Stomach (tissue), 19 donors: ENCODE data around the gene ACTMAP. TPM values are rescaled to one million over a fixed set of nuclear protein-coding genes. Genes with fewer than 3 reads are reported as not detected.

ENCODE experiments used
- DNase-seq, 2 donors: peaks; one replicate each; pipeline versions ENCODE4 v3.0.0 to v3.0.0-alpha.2; 2013 to 2019
- H3K27ac ChIP-seq, 5 donors: fragments of 200-600 bp in 4 of 5; sonication (generic) in 4 of 5; one replicate each; pipeline ENCODE4 v1.5.1; 2013 to 2019; ENCODE audit warnings: mild to moderate bottlenecking in 1 of 5, moderate library complexity in 1 of 5
- H3K27me3 ChIP-seq, 3 donors: fragments of 200-600 bp; sonication (generic); one replicate each; pipeline ENCODE4 v1.5.1; 2017 to 2019; ENCODE audit warnings: mixed run types in 1 of 3
- H3K36me3 ChIP-seq, 4 donors: fragments of 200-600 bp; sonication (generic); 1 replicate in 3 of 4; 2 replicates in 1 of 4; pipeline ENCODE4 v1.5.1; 2016 to 2019
- H3K4me1 ChIP-seq, 4 donors: fragments of 200-600 bp; sonication (generic); one replicate each; pipeline ENCODE4 v1.5.1; 2016 to 2019
- H3K4me3 ChIP-seq, 4 donors: fragments of 200-600 bp; sonication (generic) in 3 of 4; one replicate each; pipeline ENCODE4 v1.5.1; 2016 to 2019; ENCODE audit warnings: mild to moderate bottlenecking in 1 of 4
- H3K9me3 ChIP-seq, 4 donors: fragments of 200-600 bp; sonication (generic); one replicate each; pipeline ENCODE4 v1.5.1; 2016 to 2019
- CTCF ChIP-seq, 7 experiments: fragments of 450-650 bp in 4 of 7; fragments of 200-600 bp in 3 of 7; sonication (generic) in 3 of 7; IDR thresholded peaks; one replicate each; pipeline ENCODE4 v1.5.1; 2016 to 2019; ENCODE audit warnings: antibody characterized with exemption in 7 of 7, control low read depth in 2 of 7, mild to moderate bottlenecking in 1 of 7
- EP300 ChIP-seq: sonication (generic); formaldehyde crosslinking; IDR thresholded peaks from one replicate; pipeline ENCODE4 v1.6.1; 2017; ENCODE audit warnings: antibody characterized with exemption
- POLR2A ChIP-seq, 4 donors: fragments of 450-650 bp; IDR thresholded peaks; one replicate each; pipeline ENCODE4 v1.6.1; 2016; ENCODE audit warnings: antibody characterized with exemption in 4 of 4, control low read depth in 2 of 4, mild to moderate bottlenecking in 1 of 4, moderate library complexity in 1 of 4
- POLR2AphosphoS5 ChIP-seq, 3 donors: sonication (generic); formaldehyde crosslinking; IDR thresholded peaks; one replicate each; pipeline ENCODE4 v1.6.1; 2016; ENCODE audit warnings: antibody characterized with exemption in 3 of 3
- WGBS, 5 donors: extraction: QIAGEN DNeasy Blood & Tissue Kit in 3 of 5; methylation state at CpG; one replicate each; pipeline versions ENCODE4 v1.1.5 to v1.1.7; 2013 to 2018; 5-methylcytosine and 5-hydroxymethylcytosine counted together
- intact Hi-C: fragments of 100-400 bp; cut with DNase I; formaldehyde crosslinking; loops from one replicate; pipeline ENCODE4 v1.15.1; 2023; ENCODE audit warnings: low total_unique reads
- long read RNA-seq, 10 donors: transcript quantifications; one replicate each; lab custom pipeline, GENCODE V29; 2026
- polyA plus RNA-seq, 3 donors: library from polyadenylated mRNA; stranded (reverse); fragments of 200-250 nt; gene quantifications; one replicate each; pipeline ENCODE4 v1.2.3, GENCODE V29; 2013
- total RNA-seq, 5 donors: library from RNA; depleted of rRNA; stranded (reverse); fragments of >200 nt; gene quantifications; one replicate each; pipeline versions ENCODE4 v1.1.0 to v1.2.3, GENCODE V29; 2014 to 2016
- donor health status: healthy with polysubstance abuse.
- donor health status: Bipolar disorder and iron deficiency.
- donor health status: healthy.

Gene ACTMAP
- total RNA-seq (10 to 100 TPM in 2 of 5 donors, 1 to 10 TPM in 2, under 1 TPM in 1; 0.73 to 24.6 (median 8.2) TPM), polyA plus RNA-seq (1 to 10 TPM; 5.5 to 9.7 (median 8.2) TPM)
- long read RNA-seq, donor 1, result 0 reads
- long read RNA-seq, donor 2, partial matches to known transcripts, result 0 of 1 reads
- long read RNA-seq, donor 2, other reads (novel, unspliced or antisense), result 0 of 1 reads
- long read RNA-seq, donor 3, result 0 reads
- long read RNA-seq, donor 4, result 0 reads
- long read RNA-seq, donor 5, result 0 reads
- long read RNA-seq, donor 6, result 0 reads
- long read RNA-seq, donor 7, result 0 reads
- long read RNA-seq, donor 8, partial matches to known transcripts, result 0 of 2 reads
- long read RNA-seq, donor 8, other reads (novel, unspliced or antisense), result 0 of 2 reads
- long read RNA-seq, donor 9, result 0 reads
- long read RNA-seq, donor 10, result 0 reads

- Histone ChIP-seq H3K27ac (peak within 1 kb of the TSS; percentile 93 to 98 (median 97)), H3K4me3 (peak within 1 kb of the TSS; percentile 62 to 83 (median 77)), H3K36me3 (peaks cover 0 to 5% (median 2%) of the 10 kb centered on the region in 4 donors), H3K4me1 (peaks cover 28 to 67% (median 54%) of the 10 kb centered on the region in 4 donors), H3K9me3 (no peaks in the 10 kb centered on the region), H3K27me3 (no peaks in the 10 kb centered on the region)
- 0 to 1% (median 0%) methylated on average over 40 to 43 of the region's 43 CpGs for WGBS, 5 donors
- intact Hi-C loops, result no loop called here
- TF ChIP-seq POLR2AphosphoS5 (IDR thresholded peaks at IDR 0.05) (peak; percentile 84 to 95 (median 85)), EP300 (peak; percentile 37), CTCF (IDR thresholded peaks at IDR 0.05) (no peak), POLR2A (IDR thresholded peaks at IDR 0.05) (peak in 1 of 4 donors; percentile 68)
- peak; percentile 100 for DNase-seq
These were observed at the start of gene ACTMAP for GRCh38 chr19:40750058-40750873. ACTMAP (minus strand) TSS chr19:40750477; CDS start chr19:40749803, 674 bp downstream.

GRCh38 chr19:40799558-40800338 lies 49.5 kb upstream of the ACTMAP start:
- Histone ChIP-seq H3K4me3 (peak overlapping the region; percentile 86 to 98 (median 92)), H3K9me3 (no peaks in the 10 kb centered on the region), H3K27ac (peak overlapping the region; percentile 95 to 99 (median 97)), H3K27me3 (no peaks in the 10 kb centered on the region), H3K36me3 (peaks cover 11 to 26% (median 15%) of the 10 kb centered on the region in 4 donors), H3K4me1 (peaks cover 55 to 60% (median 57%) of the 10 kb centered on the region in 4 donors)
- DNase-seq, result peak; percentile 42 to 79
- WGBS, 5 donors, result 1 to 4% (median 2%) methylated on average over 33 to 40 of the region's 40 CpGs
- no peak for TF ChIP-seq POLR2A (IDR thresholded peaks at IDR 0.05)
- no peak for TF ChIP-seq EP300
- no peak for TF ChIP-seq CTCF (IDR thresholded peaks at IDR 0.05)
- peak in 1 of 3 donors; percentile 16 for TF ChIP-seq POLR2AphosphoS5 (IDR thresholded peaks at IDR 0.05)
- intact Hi-C loops, result no loop called here

GRCh38 chr19:40798683-40799557 lies 48.6 kb upstream of the ACTMAP start, which contains the start of gene EGLN2:
EGLN2 (plus strand) TSS chr19:40799191; CDS start chr19:40800573, 1,382 bp downstream.
- peaks cover 46 to 52% (median 49%) of the 10 kb centered on the region in 4 donors for H3K4me1 ChIP-seq
- peak within 1 kb of the TSS; percentile 95 to 99 (median 97) for H3K27ac ChIP-seq
- no peaks in the 10 kb centered on the region for H3K27me3 ChIP-seq
- H3K9me3 ChIP-seq, result no peaks in the 10 kb centered on the region
- peak in 1 of 2 donors; percentile 100 for DNase-seq
- TF ChIP-seq POLR2AphosphoS5 (IDR thresholded peaks at IDR 0.05) (peak; percentile 73 to 93 (median 80)), EP300 (no peak)
- H3K36me3 ChIP-seq, result peaks cover 11 to 26% (median 15%) of the 10 kb centered on the region in 4 donors
- H3K4me3 ChIP-seq, result peak within 1 kb of the TSS; percentile 86 to 98 (median 92)
- WGBS, 5 donors, result 0 to 1% (median 0%) methylated on average over 31 to 105 of the region's 110 CpGs
- intact Hi-C loops, result no loop called here
